ENCODE results near the gene GDF10. TPM values are rescaled to one million over a fixed set of nuclear protein-coding genes. Genes with fewer than 3 reads are reported as not detected.

GDF10 gene
- total RNA-seq, 1 donor from 2014 or later, result 16.8 TPM

GRCh38 chr10:47358457-47358856 lies 58.5 kb downstream of the GDF10 start:
- no peaks in the 10 kb centered on the region for H3K27me3 ChIP-seq
- intact Hi-C loops (cut with DNase I), result no loop called here
- no peak overlapping the region for H3K4me3 ChIP-seq
- no peaks in the 10 kb centered on the region for H3K4me1 ChIP-seq
- H3K27ac ChIP-seq, result no peak overlapping the region
- DNase-seq (no peak), ATAC-seq (no peak)
- TF ChIP-seq CTCF (IDR thresholded peaks at IDR 0.05), result no peak
- no peaks in the 10 kb centered on the region for H3K9me3 ChIP-seq
- no peaks in the 10 kb centered on the region for H3K36me3 ChIP-seq

GRCh38 chr10:47359101-47359500 lies 59.1 kb downstream of the GDF10 start:
- DNase-seq (no peak), ATAC-seq (no peak)
- Histone ChIP-seq H3K9me3 (no peaks in the 10 kb centered on the region), H3K27me3 (no peaks in the 10 kb centered on the region), H3K4me1 (no peaks in the 10 kb centered on the region), H3K4me3 (no peak overlapping the region), H3K36me3 (no peaks in the 10 kb centered on the region), H3K27ac (no peak overlapping the region)
- no peak for TF ChIP-seq CTCF (IDR thresholded peaks at IDR 0.05)
- intact Hi-C loops (cut with DNase I), result no loop called here

- H3K27me3 ChIP-seq, result no peaks in the 10 kb centered on the region
- DNase-seq, result no peak
- ATAC-seq, result no peak
- H3K36me3 ChIP-seq, result no peaks in the 10 kb centered on the region
- no peaks in the 10 kb centered on the region for H3K4me1 ChIP-seq
- no peaks in the 10 kb centered on the region for H3K9me3 ChIP-seq
- H3K27ac ChIP-seq, result no peak overlapping the region
- TF ChIP-seq CTCF (IDR thresholded peaks at IDR 0.05), result no peak
- no peak overlapping the region for H3K4me3 ChIP-seq
- intact Hi-C loops (cut with DNase I), result no loop called here
These were observed 59.8 kb downstream of the GDF10 start for GRCh38 chr10:47359626-47360418.

GRCh38 chr10:47360419-47361040 lies 60.5 kb downstream of the GDF10 start:
- Histone ChIP-seq H3K27me3 (no peaks in the 10 kb centered on the region), H3K9me3 (no peaks in the 10 kb centered on the region), H3K36me3 (no peaks in the 10 kb centered on the region), H3K4me3 (no peak overlapping the region), H3K4me1 (no peaks in the 10 kb centered on the region), H3K27ac (no peak overlapping the region)
- intact Hi-C loops (cut with DNase I), result no loop called here
- no peak for DNase-seq
- TF ChIP-seq CTCF (IDR thresholded peaks at IDR 0.05), result no peak
- no peak for ATAC-seq

GRCh38 chr10:47361293-47361692 lies 61.3 kb downstream of the GDF10 start:
- Histone ChIP-seq H3K27ac (no peak overlapping the region), H3K4me3 (no peak overlapping the region), H3K9me3 (no peaks in the 10 kb centered on the region), H3K4me1 (no peaks in the 10 kb centered on the region), H3K36me3 (no peaks in the 10 kb centered on the region), H3K27me3 (no peaks in the 10 kb centered on the region)
- no peak for DNase-seq
- ATAC-seq, result peak; percentile 67
- TF ChIP-seq CTCF (IDR thresholded peaks at IDR 0.05), result peak; percentile 70
- intact Hi-C loops (cut with DNase I), result no loop called here
